ENCODE data around the gene STEAP3.

Gene STEAP3

GRCh38 chr2:119294671-119295070, 71.0 kb downstream of the STEAP3 start:
- TF ChIP-seq CTCF (conservative IDR thresholded peaks at IDR 0.05; ENCODE audit: low read length) (no peak), EZH2phosphoT487 (IDR thresholded peaks at IDR 0.05; ENCODE audit: borderline replicate concordance) (no peak)
- H3K27me3 ChIP-seq (ENCODE audit: insufficient read depth, low read length, poor library complexity, severe bottlenecking): no peaks in the 10 kb centered on the region
- no peaks in the 10 kb centered on the region for H3K9me2 ChIP-seq (replicated peaks; ENCODE audit: low read depth, low read length)
- H3K9me3 ChIP-seq (ENCODE audit: insufficient read depth, low read depth, low read length): no peaks in the 10 kb centered on the region
- H3K4me2 ChIP-seq (ENCODE audit: low read depth, low read length, poor library complexity, severe bottlenecking): no peak overlapping the region
- H3K79me2 ChIP-seq (ENCODE audit: insufficient read depth, low read length): no peaks in the 10 kb centered on the region
- no peaks in the 10 kb centered on the region for H3F3A ChIP-seq (ENCODE audit: low read depth)
- H3K9ac ChIP-seq (ENCODE audit: low read depth, low read length, poor library complexity, severe bottlenecking): no peak overlapping the region
- H3K36me3 ChIP-seq (ENCODE audit: insufficient read depth, low read length): no peaks in the 10 kb centered on the region
- no peaks in the 10 kb centered on the region for H4K20me1 ChIP-seq (ENCODE audit: insufficient read depth, low read length, poor library complexity, severe bottlenecking)
- no peak overlapping the region for H2AFZ ChIP-seq (ENCODE audit: low read length)
- H3K4me3 ChIP-seq (ENCODE audit: low read length, poor library complexity, severe bottlenecking): no peak overlapping the region
- no peaks in the 10 kb centered on the region for H3K4me1 ChIP-seq (ENCODE audit: insufficient read depth, low read length, poor library complexity, severe bottlenecking)

GRCh38 chr2:119295688-119296375, 72.2 kb downstream of the STEAP3 start:
- Histone ChIP-seq H3K4me3 (ENCODE audit: low read length, poor library complexity, severe bottlenecking) (no peak overlapping the region), H4K20me1 (ENCODE audit: insufficient read depth, low read length, poor library complexity, severe bottlenecking) (no peaks in the 10 kb centered on the region)

DNA sequence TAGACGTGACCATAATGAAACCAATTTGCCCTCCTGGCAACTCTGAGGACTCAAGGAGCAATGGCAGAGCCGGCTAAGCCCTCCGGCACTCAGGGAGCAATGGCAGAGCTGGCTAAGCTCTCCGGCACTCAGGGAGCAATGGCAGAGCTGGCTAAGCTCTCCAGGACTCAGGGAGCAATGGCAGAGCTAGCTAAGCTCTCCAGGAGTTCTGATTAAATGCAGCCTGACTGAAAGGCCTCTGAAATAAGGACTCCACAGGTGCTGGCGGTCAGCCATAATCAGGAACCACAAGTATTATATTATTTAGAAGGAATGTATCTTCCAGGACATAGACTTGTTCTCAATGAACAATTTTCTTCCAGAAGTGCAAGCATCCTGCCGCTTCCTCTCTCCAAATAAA, 77.8 kb downstream of the STEAP3 start:
- H3K27me3 ChIP-seq (ENCODE audit: insufficient read depth, low read length, poor library complexity, severe bottlenecking): no peaks in the 10 kb centered on the region

More at GRCh38 chr2:119295688-119296375, 72.2 kb downstream of the STEAP3 start:
- Histone ChIP-seq H3K9me2 (replicated peaks; ENCODE audit: low read depth, low read length) (no peaks in the 10 kb centered on the region), H3K79me2 (ENCODE audit: insufficient read depth, low read length) (no peaks in the 10 kb centered on the region), H3K4me2 (ENCODE audit: low read depth, low read length, poor library complexity, severe bottlenecking) (no peak overlapping the region), H2AFZ (ENCODE audit: low read length) (no peak overlapping the region), H3K4me1 (ENCODE audit: insufficient read depth, low read length, poor library complexity, severe bottlenecking) (no peaks in the 10 kb centered on the region), H3K9ac (ENCODE audit: low read depth, low read length, poor library complexity, severe bottlenecking) (no peak overlapping the region), H3K27me3 (ENCODE audit: insufficient read depth, low read length, poor library complexity, severe bottlenecking) (no peaks in the 10 kb centered on the region), H3K36me3 (ENCODE audit: insufficient read depth, low read length) (no peaks in the 10 kb centered on the region), H3K9me3 (ENCODE audit: insufficient read depth, low read depth, low read length) (no peaks in the 10 kb centered on the region), H3F3A (ENCODE audit: low read depth) (no peaks in the 10 kb centered on the region)
- TF ChIP-seq EZH2phosphoT487 (IDR thresholded peaks at IDR 0.05; ENCODE audit: borderline replicate concordance) (no peak), CTCF (conservative IDR thresholded peaks at IDR 0.05; ENCODE audit: low read length) (no peak)

More for the DNA sequence above, 77.8 kb downstream of the STEAP3 start:
- no peaks in the 10 kb centered on the region for H3F3A ChIP-seq (ENCODE audit: low read depth)
- H3K4me3 ChIP-seq (ENCODE audit: low read length, poor library complexity, severe bottlenecking): no peak overlapping the region
- no peaks in the 10 kb centered on the region for H4K20me1 ChIP-seq (ENCODE audit: insufficient read depth, low read length, poor library complexity, severe bottlenecking)
- no peak for TF ChIP-seq CTCF (conservative IDR thresholded peaks at IDR 0.05; ENCODE audit: low read length)
- no peak for TF ChIP-seq EZH2phosphoT487 (IDR thresholded peaks at IDR 0.05; ENCODE audit: borderline replicate concordance)
- H3K36me3 ChIP-seq (ENCODE audit: insufficient read depth, low read length): no peaks in the 10 kb centered on the region
- H3K9me3 ChIP-seq (ENCODE audit: insufficient read depth, low read depth, low read length): no peaks in the 10 kb centered on the region
- no peak overlapping the region for H2AFZ ChIP-seq (ENCODE audit: low read length)
- H3K4me1 ChIP-seq (ENCODE audit: insufficient read depth, low read length, poor library complexity, severe bottlenecking): no peaks in the 10 kb centered on the region
- no peaks in the 10 kb centered on the region for H3K79me2 ChIP-seq (ENCODE audit: insufficient read depth, low read length)
- no peak overlapping the region for H3K4me2 ChIP-seq (ENCODE audit: low read depth, low read length, poor library complexity, severe bottlenecking)
- no peak overlapping the region for H3K9ac ChIP-seq (ENCODE audit: low read depth, low read length, poor library complexity, severe bottlenecking)
- no peaks in the 10 kb centered on the region for H3K9me2 ChIP-seq (replicated peaks; ENCODE audit: low read depth, low read length)

Measured in Loucy (cell line).